Ishikawa (cell line): ENCODE results near the gene RPGRIP1L.

Experiments used
- CEBPB ChIP-seq: IDR thresholded peaks from 2 replicates; pipeline ENCODE4 v1.6.1; 2012
- EGR1 ChIP-seq: IDR thresholded peaks from 2 replicates; pipeline ENCODE4 v1.6.1; 2012
- EP300 ChIP-seq: IDR thresholded peaks from 2 replicates; pipeline ENCODE4 v1.6.1; 2012; ENCODE audit warnings: borderline replicate concordance
- MAX ChIP-seq: IDR thresholded peaks from 2 replicates; pipeline ENCODE4 v1.6.1; 2012
- NFIC ChIP-seq: IDR thresholded peaks from 2 replicates; pipeline ENCODE4 v1.6.1; 2012
- RAD21 ChIP-seq: IDR thresholded peaks from 2 replicates; pipeline ENCODE4 v1.6.1; 2012; ENCODE audit warnings: low read depth
- REST ChIP-seq: IDR thresholded peaks from 2 replicates; pipeline ENCODE4 v1.6.1; 2012; ENCODE audit warnings: low read depth, mild to moderate bottlenecking
- TAF1 ChIP-seq: IDR thresholded peaks from 2 replicates; pipeline ENCODE4 v1.6.1; 2012; ENCODE audit warnings: low read depth, mild to moderate bottlenecking
- TEAD4 ChIP-seq: IDR thresholded peaks from 2 replicates; pipeline ENCODE4 v1.6.1; 2012
- YY1 ChIP-seq: IDR thresholded peaks from 2 replicates; pipeline ENCODE4 v1.6.1; 2012; ENCODE audit warnings: low read depth
- ZBTB7A ChIP-seq: IDR thresholded peaks from 2 replicates; pipeline ENCODE4 v1.6.1; 2012; ENCODE audit warnings: low read depth

- TF ChIP-seq EP300 (no peak), YY1 (no peak), NFIC (no peak), RAD21 (no peak), CEBPB (no peak), REST (no peak), EGR1 (no peak), TAF1 (no peak), MAX (no peak), ZBTB7A (no peak), TEAD4 (no peak)
Observed at GRCh38 chr16:53713403-53714204, 9.9 kb upstream of the RPGRIP1L start.
